Measurements from ENCODE around the gene VKORC1. TPM values are rescaled to one million over a fixed set of nuclear protein-coding genes. Genes with fewer than 3 reads are reported as not detected.
A peak's percentile ranks its signal among the peaks of the same experiment; 100 is the strongest.

The VKORC1 gene
- total and polyA plus RNA-seq, 2 of the 4 experiments (the other 2 are of a cell fraction): 65.2 to 317 TPM

GRCh38 chr16:31043352-31043751, 51.2 kb downstream of the VKORC1 start:
- Histone ChIP-seq H2BK5ac (ENCODE audit: low read depth, low read length, poor library complexity, severe bottlenecking) (no peak overlapping the region), H4K20me1 (ENCODE audit: insufficient read depth, low read length) (peaks cover 4% of the 10 kb centered on the region), H2BK15ac (ENCODE audit: low read depth, low read length) (no peak overlapping the region), H3K18ac (ENCODE audit: low read depth, low read length) (no peak overlapping the region), H4K91ac (ENCODE audit: insufficient read depth, low read depth, low read length) (no peak overlapping the region), H3K9ac (ENCODE audit: low read depth, low read length) (no peak overlapping the region), H3K27me3 (ENCODE audit: control insufficient read depth, insufficient read depth, low read length) (no peaks in the 10 kb centered on the region), H3K27ac (ENCODE audit: insufficient read depth, low read length) (no peak overlapping the region), H3K4ac (ENCODE audit: low read depth, low read length) (no peak overlapping the region), H4K5ac (ENCODE audit: low read depth, low read length) (no peak overlapping the region), H2AK9ac (replicated peaks; ENCODE audit: low read depth, low read length, poor library complexity) (no peak overlapping the region), H2AK5ac (ENCODE audit: low read depth, low read length) (no peak overlapping the region), H2BK120ac (ENCODE audit: low read depth, low read length) (no peak overlapping the region), H2BK20ac (ENCODE audit: low read depth, low read length) (no peak overlapping the region), H3K79me1 (ENCODE audit: low read depth in 1 of 2, low read length in 2 of 2) (no peaks in the 10 kb centered on the region; a peak in 2 of 4 replicates), H3K4me2 (ENCODE audit: low read depth, low read length) (no peak overlapping the region), H3K9me3 (ENCODE audit: control insufficient read depth, insufficient read depth, low read length) (no peaks in the 10 kb centered on the region), H3K14ac (replicated peaks; ENCODE audit: low read depth, low read length) (no peak overlapping the region), H3K23ac (ENCODE audit: low read depth, low read length) (no peak overlapping the region), H3K4me3 (ENCODE audit: insufficient read depth, low read depth, low read length) (no peak overlapping the region), H3K56ac (ENCODE audit: extremely low read depth, insufficient read depth, low read length) (no peak overlapping the region), H3K9me1 (ENCODE audit: insufficient read depth, low read length) (no peaks in the 10 kb centered on the region; the same call in 1 of the 2 replicates), H2AFZ (replicated peaks; ENCODE audit: low read length, poor library complexity) (no peak overlapping the region), H3K36me3 (ENCODE audit: control insufficient read depth, insufficient read depth, low read length) (peaks cover 30% of the 10 kb centered on the region), H3K4me1 (ENCODE audit: control insufficient read depth, insufficient read depth, low read length) (0 out of 2 replicates have a peak, but pooled peaks cover 2% of the 10 kb centered on the region), H4K8ac (ENCODE audit: low read depth in 2 of 2, low read length in 2 of 2) (no peak overlapping the region)
- WGBS, 2 experiments (ENCODE audit: extremely low coverage in 2 of 2, insufficient read length in 1 of 2): no CpG with 5 or more reads among the region's 1 CpG
- TF ChIP-seq FOS (IDR thresholded peaks at IDR 0.05; ENCODE audit: low read depth, low read length) (no peak), RFX5 (IDR thresholded peaks at IDR 0.05; ENCODE audit: low read depth, low read length) (no peak), ELK1 (IDR thresholded peaks at IDR 0.05; ENCODE audit: borderline replicate concordance, low read depth, low read length) (no peak), RAD21 (IDR thresholded peaks at IDR 0.05; ENCODE audit: low read length) (no peak), USF2 (IDR thresholded peaks at IDR 0.05; ENCODE audit: low read depth, low read length) (no peak), CTCF (conservative IDR thresholded peaks at IDR 0.05; ENCODE audit: low read depth, low read length) (no peak), CEBPB (IDR thresholded peaks at IDR 0.05; ENCODE audit: low read depth, low read length) (no peak), RCOR1 (IDR thresholded peaks at IDR 0.05; ENCODE audit: insufficient replicate concordance, low read length) (no peak), BHLHE40 (IDR thresholded peaks at IDR 0.05; ENCODE audit: low read depth, low read length) (no peak), MAZ (IDR thresholded peaks at IDR 0.05; ENCODE audit: borderline replicate concordance, low read depth, low read length) (no peak), POLR2A (IDR thresholded peaks at IDR 0.05; ENCODE audit: low read depth, low read length) (no peak), MXI1 (IDR thresholded peaks at IDR 0.05; ENCODE audit: borderline replicate concordance, low read depth, low read length) (no peak), NFE2L2 (IDR thresholded peaks at IDR 0.05; ENCODE audit: low read depth, low read length) (no peak), SMC3 (IDR thresholded peaks at IDR 0.05; ENCODE audit: low read depth, low read length) (no peak), MAFK (IDR thresholded peaks at IDR 0.05; ENCODE audit: low read depth, low read length) (no peak), CHD1 (IDR thresholded peaks at IDR 0.05; ENCODE audit: low read depth, low read length) (no peak)
- DNase-seq (peak; percentile 25), ATAC-seq (ENCODE audit: low read depth) (peak; percentile 42)
- in situ Hi-C loops (cut with MboI; ENCODE audit: low sequenced_read_pairs) (no loop called here), intact Hi-C loops (cut with micrococcal nuclease) (no loop called here), dilution Hi-C loops (cut with HindIII; ENCODE audit: low sequenced_read_pairs, unreplicated experiment) (no loop called here)
- POLR2A ChIA-PET (ENCODE audit: unreplicated experiment): no interaction called here
- no TSS peak for BruUV-seq (replicated peaks)
- CTCF ChIA-PET: no interaction called here
